Measurements from ENCODE around the gene GPANK1.

- TF ChIP-seq YY1 (IDR thresholded peaks at IDR 0.05; ENCODE audit: insufficient read depth, insufficient read length) (no peak), ZNF274 (IDR thresholded peaks at IDR 0.05; ENCODE audit: low read depth, low read length) (no peak), SUZ12 (IDR thresholded peaks at IDR 0.05; ENCODE audit: extremely low read depth, insufficient read depth, insufficient read length) (no peak)
These were observed 3.3 kb downstream of the GPANK1 start for GRCh38 chr6:31661262-31662123.
